ENCODE measurements around the gene PITX1.
"Not testable (repeated sequence)": the region's sequence is repeated elsewhere in the genome, so short reads cannot be mapped to it uniquely, and the experiment has no call there.

The PITX1 gene

GRCh38 chr5:135033901-135034235 lies at the start of gene PITX1:
PITX1 (minus strand) TSS chr5:135034228; CDS start chr5:135033881, 347 bp downstream.
- DNase-seq (ENCODE audit: low read depth): no peak

GRCh38 chr5:135083334-135083733 lies 49.3 kb upstream of the PITX1 start:
- not testable (repeated sequence) for DNase-seq (ENCODE audit: low read depth)

- no peak for DNase-seq (ENCODE audit: low read depth)
Observed at GRCh38 chr5:135081240-135081639, 47.2 kb upstream of the PITX1 start.

- DNase-seq (ENCODE audit: low read depth): no peak
Observed at GRCh38 chr5:135079760-135080159, 45.7 kb upstream of the PITX1 start.

GRCh38 chr5:135079099-135079681 lies 45.2 kb upstream of the PITX1 start:
- DNase-seq (ENCODE audit: low read depth): no peak

- DNase-seq (ENCODE audit: low read depth): no peak
Observed at GRCh38 chr5:135076801-135077200, 42.8 kb upstream of the PITX1 start.

GRCh38 chr5:135076051-135076491 lies 42.0 kb upstream of the PITX1 start:
- no peak for DNase-seq (ENCODE audit: low read depth)

GRCh38 chr5:135075621-135076020 lies 41.6 kb upstream of the PITX1 start:
- no peak for DNase-seq (ENCODE audit: low read depth)

- DNase-seq (ENCODE audit: low read depth): peak; percentile 56
Observed at GRCh38 chr5:135073761-135074345, 39.8 kb upstream of the PITX1 start.

GRCh38 chr5:135072387-135073281 lies 38.6 kb upstream of the PITX1 start:
- DNase-seq (ENCODE audit: low read depth): no peak

GRCh38 chr5:135071311-135071710 lies 37.3 kb upstream of the PITX1 start:
- DNase-seq (ENCODE audit: low read depth): no peak

- no peak for DNase-seq (ENCODE audit: low read depth)
Observed at GRCh38 chr5:135069895-135070657, 36.0 kb upstream of the PITX1 start.

GRCh38 chr5:135069016-135069770 lies 35.2 kb upstream of the PITX1 start:
- DNase-seq (ENCODE audit: low read depth): no peak

GRCh38 chr5:135067587-135067986 lies 33.6 kb upstream of the PITX1 start:
- DNase-seq (ENCODE audit: low read depth): no peak

- no peak for DNase-seq (ENCODE audit: low read depth)
Observed at GRCh38 chr5:135066781-135067180, 32.8 kb upstream of the PITX1 start.

- DNase-seq (ENCODE audit: low read depth): no peak
Observed at GRCh38 chr5:135065306-135066265, 31.6 kb upstream of the PITX1 start.

GRCh38 chr5:135064235-135064570 lies 30.2 kb upstream of the PITX1 start:
- no peak for DNase-seq (ENCODE audit: low read depth)

- DNase-seq (ENCODE audit: low read depth): no peak
Observed at GRCh38 chr5:135063511-135064234, 29.6 kb upstream of the PITX1 start.

GRCh38 chr5:135063056-135063445 lies 29.0 kb upstream of the PITX1 start:
- no peak for DNase-seq (ENCODE audit: low read depth)

All from EH (cell line).